Stimulated activated CD8-positive, alpha-beta memory T cell treated with anti-CD3 and anti-CD28 coated beads, Interleukin-7, amount 100 ng/mL, for 4 hours (primary cell): ENCODE data around the gene AADAC.
"Not testable (repeated sequence)": the region's sequence is repeated elsewhere in the genome, so short reads cannot be mapped to it uniquely, and the experiment has no call there.

Experiments
- DNase-seq, 2 donors: peaks; one replicate each; pipeline ENCODE4 v3.0.0-alpha.2; 2020; ENCODE audit warnings: low read depth in 2 of 2

AADAC gene

GRCh38 chr3:151856118-151856517 is 42.2 kb downstream of the AADAC start:
- DNase-seq = no peak

- DNase-seq = no peak
Measured at GRCh38 chr3:151856641-151857040, 42.7 kb downstream of the AADAC start.

GRCh38 chr3:151859233-151859673 is 45.3 kb downstream of the AADAC start:
- no peak for DNase-seq

- no peak for DNase-seq
Measured at GRCh38 chr3:151859905-151860304, 46.0 kb downstream of the AADAC start.

GRCh38 chr3:151863611-151864010 is 49.7 kb downstream of the AADAC start:
- DNase-seq = no peak

- DNase-seq = no peak
Measured at GRCh38 chr3:151864423-151865101, 50.6 kb downstream of the AADAC start.

GRCh38 chr3:151866711-151867410 is 52.9 kb downstream of the AADAC start:
- no peak for DNase-seq

- DNase-seq = no peak
Measured at GRCh38 chr3:151867666-151868065, 53.8 kb downstream of the AADAC start.

GRCh38 chr3:151869181-151869580 is 55.3 kb downstream of the AADAC start:
- DNase-seq = no peak

GRCh38 chr3:151871639-151872468 is 57.9 kb downstream of the AADAC start:
- no peak for DNase-seq

GRCh38 chr3:151873398-151873797 is 59.5 kb downstream of the AADAC start, which contains the start of gene SUCNR1:
Gene SUCNR1, plus strand, starts transcription at chr3:151873643. Its CDS starts 6,250 bp downstream, at chr3:151879893.
- no peak for DNase-seq

GRCh38 chr3:151874079-151874478 is 60.2 kb downstream of the AADAC start:
- not testable (repeated sequence) for DNase-seq

- no peak for DNase-seq
Measured at GRCh38 chr3:151875759-151876158, 61.8 kb downstream of the AADAC start.

- no peak for DNase-seq
Measured at GRCh38 chr3:151877269-151877668, 63.4 kb downstream of the AADAC start.
